ENCODE data around the gene BCKDK. TPM values are rescaled to one million over a fixed set of nuclear protein-coding genes. Genes with fewer than 3 reads are reported as not detected.
"Not testable (repeated sequence)": the region's sequence is repeated elsewhere in the genome, so short reads cannot be mapped to it uniquely, and the experiment has no call there.

BCKDK gene
- total RNA-seq, 1 donor, result 39.5 TPM

DNA sequence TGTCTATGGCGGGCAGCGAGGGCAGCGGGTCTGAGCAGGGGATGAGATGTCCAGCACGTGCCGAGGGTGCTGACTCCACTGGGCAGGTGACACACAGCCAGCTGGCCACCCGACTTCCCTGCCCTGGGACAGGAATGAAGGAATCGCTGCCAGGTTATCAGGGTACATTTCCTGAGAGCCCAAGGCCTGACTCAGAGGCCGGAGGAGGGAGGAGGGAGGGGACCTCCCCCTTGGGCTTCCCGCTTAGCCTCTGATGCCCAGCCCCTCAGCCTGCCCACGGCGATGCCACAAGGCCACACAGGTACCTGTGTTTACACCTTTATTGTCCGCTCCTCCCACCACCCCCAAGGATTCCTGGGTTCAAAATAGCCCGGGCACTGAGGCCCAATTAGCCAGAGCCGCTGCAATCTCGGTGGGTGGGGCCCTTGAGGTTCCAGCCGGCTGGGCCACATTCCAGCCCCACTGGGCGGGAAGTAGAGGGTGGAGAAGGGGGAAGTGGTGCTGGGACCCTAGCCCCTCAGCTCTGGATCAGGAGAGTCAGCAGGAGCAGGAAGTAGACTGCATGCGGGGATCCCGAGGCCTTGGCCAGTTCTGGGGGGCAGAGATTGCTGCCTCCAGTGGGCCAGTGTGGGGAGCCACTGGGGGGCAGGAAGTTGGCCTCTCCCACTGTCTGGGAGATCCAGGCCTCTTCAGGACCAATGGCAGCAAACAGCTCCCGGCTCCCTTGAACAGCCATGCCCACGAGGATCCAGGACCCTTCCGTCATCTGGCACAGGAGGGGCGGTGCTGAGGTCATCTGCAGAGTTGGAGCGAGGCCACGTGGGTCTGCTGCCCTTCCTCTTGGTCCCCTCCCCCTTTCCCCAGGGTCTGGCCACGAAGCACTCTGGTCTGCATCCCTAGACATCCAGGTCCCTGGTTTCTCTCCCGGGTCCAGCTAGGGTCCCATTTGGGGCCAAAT is 30.7 kb downstream of the BCKDK start:
- TF ChIP-seq, protein P1, sequence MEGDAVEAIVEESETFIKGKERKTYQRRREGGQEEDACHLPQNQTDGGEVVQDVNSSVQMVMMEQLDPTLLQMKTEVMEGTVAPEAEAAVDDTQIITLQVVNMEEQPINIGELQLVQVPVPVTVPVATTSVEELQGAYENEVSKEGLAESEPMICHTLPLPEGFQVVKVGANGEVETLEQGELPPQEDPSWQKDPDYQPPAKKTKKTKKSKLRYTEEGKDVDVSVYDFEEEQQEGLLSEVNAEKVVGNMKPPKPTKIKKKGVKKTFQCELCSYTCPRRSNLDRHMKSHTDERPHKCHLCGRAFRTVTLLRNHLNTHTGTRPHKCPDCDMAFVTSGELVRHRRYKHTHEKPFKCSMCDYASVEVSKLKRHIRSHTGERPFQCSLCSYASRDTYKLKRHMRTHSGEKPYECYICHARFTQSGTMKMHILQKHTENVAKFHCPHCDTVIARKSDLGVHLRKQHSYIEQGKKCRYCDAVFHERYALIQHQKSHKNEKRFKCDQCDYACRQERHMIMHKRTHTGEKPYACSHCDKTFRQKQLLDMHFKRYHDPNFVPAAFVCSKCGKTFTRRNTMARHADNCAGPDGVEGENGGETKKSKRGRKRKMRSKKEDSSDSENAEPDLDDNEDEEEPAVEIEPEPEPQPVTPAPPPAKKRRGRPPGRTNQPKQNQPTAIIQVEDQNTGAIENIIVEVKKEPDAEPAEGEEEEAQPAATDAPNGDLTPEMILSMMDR (IDR thresholded peaks at IDR 0.05; ENCODE audit: insufficient read depth, low read length), result no peak
- peak; percentile 62 for DNase-seq (ENCODE audit: low read depth)
- H3K4me3 ChIP-seq (ENCODE audit: low read depth, low read length), result no peak overlapping the region

- peak overlapping the region; percentile 53 for H3K4me3 ChIP-seq (ENCODE audit: low read depth, low read length)
- DNase-seq (ENCODE audit: low read depth), result not testable (repeated sequence)
These were observed 32.9 kb downstream of the BCKDK start for GRCh38 chr16:31141071-31141469.

- peak overlapping the region; percentile 53 for H3K4me3 ChIP-seq (ENCODE audit: low read depth, low read length)
- TF ChIP-seq, protein P1 (IDR thresholded peaks at IDR 0.05; ENCODE audit: insufficient read depth, low read length), result no peak
These were observed 33.4 kb downstream of the BCKDK start for GRCh38 chr16:31141489-31142108.

DNA sequence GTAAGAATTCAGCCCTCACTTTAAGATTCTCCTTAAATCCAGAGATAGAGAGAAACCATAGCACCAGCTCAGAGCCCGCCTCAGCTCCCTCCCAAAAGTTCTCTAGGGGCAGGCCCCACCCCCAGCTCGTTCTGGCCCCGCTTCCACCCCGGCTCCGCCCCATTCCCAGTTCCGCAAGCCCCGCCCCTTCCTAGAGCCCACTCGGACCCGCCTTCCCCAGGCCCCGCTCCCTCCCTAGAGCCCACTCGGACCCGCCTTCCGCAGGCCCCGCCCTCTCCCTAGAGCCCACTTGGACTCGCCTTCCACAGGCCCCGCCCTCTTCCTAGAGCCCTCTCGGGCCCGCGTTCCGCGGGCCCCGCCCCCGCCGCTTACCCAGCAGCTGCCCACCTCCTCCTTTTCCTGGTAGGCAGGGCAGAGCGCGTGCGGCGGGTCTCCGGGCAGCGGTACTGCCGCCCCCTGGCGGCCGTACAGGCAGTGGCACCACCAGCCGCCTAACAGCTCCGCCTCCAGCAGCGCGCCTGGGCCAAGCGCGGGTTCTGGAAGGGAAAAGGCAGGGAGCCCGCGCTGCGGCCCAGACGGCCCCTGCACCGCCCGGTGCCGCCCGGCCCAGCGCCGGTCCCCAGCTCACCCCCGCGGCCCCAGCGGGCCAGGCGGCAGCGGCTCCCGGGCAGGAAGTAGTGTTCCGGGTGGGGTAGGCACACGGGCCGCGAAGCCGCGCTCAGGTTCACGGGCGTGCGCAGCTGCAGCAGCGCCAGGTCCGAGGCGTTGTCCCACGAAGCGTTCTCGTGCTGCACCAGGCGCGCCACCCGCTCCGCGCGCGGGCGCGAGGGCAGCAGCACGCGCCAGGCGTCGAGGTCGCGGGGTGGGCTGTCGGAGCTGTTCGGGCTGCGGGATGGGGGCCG is 34.2 kb downstream of the BCKDK start:
- H3K4me3 ChIP-seq (ENCODE audit: low read depth, low read length), result peak overlapping the region; percentile 60
- peak; percentile 98 for DNase-seq (ENCODE audit: low read depth)
- TF ChIP-seq, protein P1 (IDR thresholded peaks at IDR 0.05; ENCODE audit: insufficient read depth, low read length), result peak; percentile 89

More at GRCh38 chr16:31141489-31142108, 33.4 kb downstream of the BCKDK start:
- DNase-seq (ENCODE audit: low read depth), result no peak

GRCh38 chr16:31143011-31143693 is 35.0 kb downstream of the BCKDK start:
- no peak for DNase-seq (ENCODE audit: low read depth)
- TF ChIP-seq, protein P1 (IDR thresholded peaks at IDR 0.05; ENCODE audit: insufficient read depth, low read length), result no peak
- peak overlapping the region; percentile 60 for H3K4me3 ChIP-seq (ENCODE audit: low read depth, low read length)

GRCh38 chr16:31143694-31144148 is 35.5 kb downstream of the BCKDK start:
- TF ChIP-seq, protein P1 (IDR thresholded peaks at IDR 0.05; ENCODE audit: insufficient read depth, low read length), result no peak
- H3K4me3 ChIP-seq (ENCODE audit: low read depth, low read length), result no peak overlapping the region
- no peak for DNase-seq (ENCODE audit: low read depth)

GRCh38 chr16:31144418-31144817 is 36.2 kb downstream of the BCKDK start:
- peak; percentile 23 for DNase-seq (ENCODE audit: low read depth)

More at GRCh38 chr16:31144418-31144817, 36.2 kb downstream of the BCKDK start:
- not testable (repeated sequence) for H3K4me3 ChIP-seq (ENCODE audit: low read depth, low read length)

Data from fibroblast of the aortic adventitia (primary cell).